DMS153 treated with DMSO at 0.1 percent for 48 hours (cell line): ENCODE measurements around the gene DNAJC5.

ENCODE experiments used
- DNase-seq: peaks from one replicate; lab custom pipeline; 2025; ENCODE audit not compliant: unreplicated experiment; lab: John Stamatoyannopoulos, UW

The DNAJC5 gene

GRCh38 chr20:63883201-63883593 lies 11.7 kb upstream of the DNAJC5 start:
- DNase-seq: no peak

GRCh38 chr20:63884506-63885263 lies 10.2 kb upstream of the DNAJC5 start:
- DNase-seq: no peak

- no peak for DNase-seq
These were observed 9.5 kb upstream of the DNAJC5 start for GRCh38 chr20:63885264-63886053.

GRCh38 chr20:63886054-63886419 lies 8.9 kb upstream of the DNAJC5 start:
- no peak for DNase-seq

- no peak for DNase-seq
These were observed 8.0 kb upstream of the DNAJC5 start for GRCh38 chr20:63886921-63887320.

- DNase-seq: no peak
These were observed 5.4 kb upstream of the DNAJC5 start for GRCh38 chr20:63889241-63890200.

GRCh38 chr20:63890201-63890576 lies 4.7 kb upstream of the DNAJC5 start:
- DNase-seq: no peak

GRCh38 chr20:63890616-63891015 lies 4.3 kb upstream of the DNAJC5 start:
- no peak for DNase-seq

GRCh38 chr20:63891061-63892002 lies 3.6 kb upstream of the DNAJC5 start:
- no peak for DNase-seq

- DNase-seq: no peak
These were observed 2.5 kb upstream of the DNAJC5 start for GRCh38 chr20:63892402-63892801.

- no peak for DNase-seq
These were observed 948 bp upstream of the DNAJC5 start for GRCh38 chr20:63893999-63894357.

GRCh38 chr20:63895202-63895951 lies 451 bp downstream of the DNAJC5 start:
- DNase-seq: no peak

- DNase-seq: no peak
These were observed 982 bp downstream of the DNAJC5 start for GRCh38 chr20:63895952-63896263.

- peak; percentile 32 for DNase-seq
These were observed 1.6 kb downstream of the DNAJC5 start for GRCh38 chr20:63896264-63897105.

- no peak for DNase-seq
These were observed 3.1 kb downstream of the DNAJC5 start for GRCh38 chr20:63897978-63898561.

GRCh38 chr20:63898882-63899558 lies 4.1 kb downstream of the DNAJC5 start:
- DNase-seq: no peak

- DNase-seq: no peak
These were observed 5.5 kb downstream of the DNAJC5 start for GRCh38 chr20:63900413-63900812.
